H9 (cell line): ENCODE measurements around the gene SDK2. TPM values are rescaled to one million over a fixed set of nuclear protein-coding genes. Genes with fewer than 3 reads are reported as not detected.

Experiments used
- DNase-seq: peaks from one replicate; pipeline ENCODE4 v3.0.0-alpha.2; 2017
- H2AFZ ChIP-seq: one replicate; pipeline ENCODE4 v1.6.1; 2013; ENCODE audit warnings: mild to moderate bottlenecking, low read length, control low read depth, moderate library complexity
- H2AK5ac ChIP-seq: 2 replicates; pipeline ENCODE4 v1.6.1; 2013; ENCODE audit warnings: low read length, control low read depth, mixed read lengths; ENCODE audit not compliant: insufficient read length
- H2BK120ac ChIP-seq: one replicate; pipeline ENCODE4 v1.6.1; 2013; ENCODE audit warnings: low read depth, mild to moderate bottlenecking, low read length, control low read depth, inconsistent platforms; ENCODE audit not compliant: poor library complexity, severe bottlenecking
- H2BK12ac ChIP-seq: 2 replicates; pipeline ENCODE4 v1.6.1; 2013; ENCODE audit warnings: low read length, control low read depth, mixed read lengths, low read depth; ENCODE audit not compliant: insufficient read length
- H2BK15ac ChIP-seq: 2 replicates; pipeline ENCODE4 v1.6.1; 2013; ENCODE audit warnings: low read depth, low read length, control low read depth
- H2BK20ac ChIP-seq: one replicate; pipeline ENCODE4 v1.6.1; 2013; ENCODE audit warnings: low read depth, mild to moderate bottlenecking, low read length, control low read depth, inconsistent platforms; ENCODE audit not compliant: poor library complexity, severe bottlenecking
- H2BK5ac ChIP-seq: 2 replicates; pipeline ENCODE4 v1.6.1; 2013; ENCODE audit warnings: low read length, control low read depth, mixed read lengths; ENCODE audit not compliant: insufficient read length
- H3K14ac ChIP-seq: 2 replicates; pipeline ENCODE4 v1.6.1; 2013; ENCODE audit warnings: low read length, control low read depth; ENCODE audit not compliant: insufficient read depth
- H3K18ac ChIP-seq: 2 replicates; pipeline ENCODE4 v1.6.1; 2013; ENCODE audit warnings: low read depth, mild to moderate bottlenecking, mixed read lengths, low read length, control low read depth; ENCODE audit not compliant: insufficient read length
- H3K23ac ChIP-seq: 2 replicates; pipeline ENCODE4 v1.6.1; 2013; ENCODE audit warnings: low read length, control low read depth, mixed read lengths, low read depth; ENCODE audit not compliant: insufficient read length
- H3K23me2 ChIP-seq: 2 replicates; pipeline ENCODE4 v1.6.1; 2013; ENCODE audit warnings: low read depth, mild to moderate bottlenecking, mixed read lengths, low read length, control low read depth; ENCODE audit not compliant: insufficient read length, poor library complexity, severe bottlenecking
- H3K27ac ChIP-seq: 2 replicates; pipeline ENCODE4 v1.5.1; 2013; ENCODE audit warnings: low read length, control low read depth, mixed read lengths, low read depth; ENCODE audit not compliant: insufficient read length
- H3K27me3 ChIP-seq: 2 replicates; pipeline ENCODE4 v1.6.1; 2013; ENCODE audit warnings: low read length, control low read depth, inconsistent platforms; ENCODE audit not compliant: insufficient read depth
- H3K4ac ChIP-seq: 2 replicates; pipeline ENCODE4 v1.6.1; 2013; ENCODE audit warnings: low read depth, mild to moderate bottlenecking, control low read depth, inconsistent platforms, low read length, moderate library complexity
- H3K4me1 ChIP-seq: 2 replicates; pipeline ENCODE4 v1.6.1; 2013; ENCODE audit warnings: low read length, control low read depth, inconsistent platforms; ENCODE audit not compliant: insufficient read depth
- H3K4me2 ChIP-seq: 2 replicates; pipeline ENCODE4 v1.6.1; 2013; ENCODE audit warnings: low read length, control low read depth, mixed read lengths; ENCODE audit not compliant: insufficient read length, insufficient read depth
- H3K56ac ChIP-seq: 2 replicates; pipeline ENCODE4 v1.6.1; 2013; ENCODE audit warnings: low read depth, mild to moderate bottlenecking, mixed read lengths, low read length, control low read depth; ENCODE audit not compliant: insufficient read length
- H3K79me1 ChIP-seq: 2 replicates; pipeline ENCODE4 v1.6.1; 2013; ENCODE audit warnings: low read depth, mild to moderate bottlenecking, moderate library complexity, low read length, control low read depth, inconsistent platforms; ENCODE audit not compliant: insufficient read depth, poor library complexity, severe bottlenecking
- H3K79me2 ChIP-seq: 2 replicates; pipeline ENCODE4 v1.6.1; 2013; ENCODE audit warnings: low read length, control low read depth, inconsistent platforms; ENCODE audit not compliant: insufficient read depth
- H3K9ac ChIP-seq: 2 replicates; pipeline ENCODE4 v1.6.1; 2013; ENCODE audit warnings: low read length, control low read depth, mixed read lengths; ENCODE audit not compliant: insufficient read length; ENCODE audit errors: extremely low read depth
- H3K9me3 ChIP-seq: one replicate; pipeline ENCODE4 v1.6.1; 2013; ENCODE audit warnings: low read depth, low read length, inconsistent platforms; ENCODE audit not compliant: control insufficient read depth
- H3T11ph ChIP-seq: one replicate; pipeline ENCODE4 v1.6.1; 2013; ENCODE audit warnings: mild to moderate bottlenecking, low read length, control low read depth, inconsistent platforms
- H4K20me1 ChIP-seq: one replicate; pipeline ENCODE4 v1.6.1; 2013; ENCODE audit not compliant: control insufficient read depth, insufficient read length, insufficient read depth
- H4K5ac ChIP-seq: 2 replicates; pipeline ENCODE4 v1.6.1; 2013; ENCODE audit warnings: low read depth, mild to moderate bottlenecking, mixed read lengths, low read length, control low read depth; ENCODE audit not compliant: insufficient read length
- H4K8ac ChIP-seq: replicated peaks from 2 replicates; pipeline ENCODE4 v1.6.1; 2013; ENCODE audit warnings: low read length, control low read depth, mixed read lengths, low read depth; ENCODE audit not compliant: insufficient read length
- H4K91ac ChIP-seq: 2 replicates; pipeline ENCODE4 v1.6.1; 2013; ENCODE audit warnings: low read depth, mild to moderate bottlenecking, moderate library complexity, mixed read lengths, low read length, control low read depth; ENCODE audit not compliant: insufficient read length
- H3K27ac Mint-ChIP-seq, 3 experiments: 2 replicates in 2 of 3; 3 replicates in 1 of 3; pipeline ENCODE4 v1.8.0; 2020 to 2021; ENCODE audit warnings: mixed read lengths in 3 of 3, mild to moderate bottlenecking in 1 of 3, moderate library complexity in 1 of 3
- H3K27me3 Mint-ChIP-seq: 2 replicates; pipeline ENCODE4 v1.8.0; 2021; ENCODE audit warnings: low read depth, mild to moderate bottlenecking, moderate library complexity, mixed read lengths
- H3K36me3 Mint-ChIP-seq, 3 experiments: 2 replicates in 2 of 3; 3 replicates in 1 of 3; pipeline ENCODE4 v1.8.0; 2020 to 2021; ENCODE audit warnings: low read depth in 3 of 3, mixed read lengths in 3 of 3; ENCODE audit not compliant: insufficient read depth in 1 of 3
- H3K4me1 Mint-ChIP-seq, 2 experiments: 2 replicates each; pipeline ENCODE4 v1.8.0; 2020; ENCODE audit warnings: mixed read lengths in 2 of 2
- H3K4me3 Mint-ChIP-seq, 2 experiments: 2 replicates in 1 of 2; 3 replicates in 1 of 2; pipeline ENCODE4 v1.8.0; 2020 to 2021; ENCODE audit warnings: mild to moderate bottlenecking in 2 of 2, mixed read lengths in 2 of 2, moderate library complexity in 1 of 2
- H3K9me3 Mint-ChIP-seq, 2 experiments: 2 replicates in 1 of 2; 3 replicates in 1 of 2; pipeline ENCODE4 v1.8.0; 2020; ENCODE audit warnings: mild to moderate bottlenecking in 2 of 2, mixed read lengths in 2 of 2, moderate library complexity in 1 of 2
- CTCF ChIP-seq: fragments of 200-600 bp; sonication (generic); conservative IDR thresholded peaks from 3 replicates; pipeline ENCODE4 v1.8.0; 2021; ENCODE audit warnings: antibody characterized with exemption, mild to moderate bottlenecking
- WGBS: extraction: QIAGEN DNeasy Blood & Tissue Kit; methylation state at CpG from one replicate; pipeline ENCODE4 v1.1.7; 2013; ENCODE audit warnings: missing lambda C conversion rate, low lambda C conversion rate, mixed read lengths; ENCODE audit not compliant: insufficient read length; ENCODE audit errors: extremely low coverage; 5-methylcytosine and 5-hydroxymethylcytosine counted together
- total RNA-seq: library from RNA; stranded (reverse); gene quantifications from 2 replicates; pipeline ENCODE4 v1.2.1, GENCODE V29; 2021

The SDK2 gene
- total RNA-seq, 1 experiment from 2014 or later, result 9.1 TPM

DNA sequence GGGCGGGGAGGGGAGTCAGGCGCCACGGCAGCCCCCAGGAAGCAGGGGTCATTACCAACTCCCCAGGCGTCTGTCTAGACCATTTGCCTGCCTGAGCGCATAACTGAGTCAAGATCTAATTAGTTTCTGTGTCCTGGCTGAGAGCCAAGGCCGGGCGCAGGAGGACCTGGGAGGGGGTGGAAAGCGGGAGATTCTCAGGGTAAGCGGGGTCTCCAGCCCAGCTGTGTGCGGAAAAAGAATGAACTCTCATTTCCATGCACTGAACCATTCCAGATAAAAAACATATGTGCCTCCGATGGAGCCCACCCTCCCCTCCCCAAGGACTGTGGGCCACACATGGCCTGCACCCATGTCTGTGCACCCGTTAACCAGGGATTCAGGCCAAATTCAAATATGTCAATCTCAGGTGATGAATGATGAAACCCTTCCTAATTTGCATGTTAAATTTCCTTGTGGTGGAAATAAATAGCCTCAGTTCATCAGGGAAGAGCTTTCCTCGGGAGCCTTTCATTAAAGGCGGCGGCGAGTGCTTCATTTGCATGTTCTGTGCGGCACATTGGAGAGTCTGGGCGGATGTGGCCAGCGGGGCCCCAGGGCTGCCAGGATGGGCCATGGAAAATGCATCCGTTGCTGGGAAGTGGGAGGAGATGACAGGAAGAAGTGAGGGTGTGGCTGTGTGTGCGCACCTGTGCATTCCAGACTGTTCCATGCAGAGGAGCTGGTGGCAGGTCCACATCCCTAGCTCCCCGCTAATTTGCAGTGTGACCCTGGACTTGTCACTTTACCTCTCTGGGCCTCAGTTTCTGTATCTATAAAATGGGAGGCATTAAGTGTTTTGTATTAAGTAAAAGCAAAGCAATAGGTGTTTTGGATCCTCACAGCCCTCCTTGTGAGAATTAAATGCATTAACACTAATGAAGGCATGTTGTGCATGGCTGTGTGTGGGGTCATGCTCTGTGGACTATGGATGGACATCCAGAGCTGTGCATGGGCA, 151.1 kb downstream of the SDK2 start:
- H3K4me1 Mint-ChIP-seq, result peaks cover 36 to 47% of the 10 kb centered on the region in 2 experiments

More for the DNA sequence above, 151.1 kb downstream of the SDK2 start:
- Histone ChIP-seq H3K18ac (no peak overlapping the region), H4K8ac (no peak overlapping the region), H4K91ac (no peak overlapping the region), H3K79me1 (no peaks in the 10 kb centered on the region), H2BK15ac (no peak overlapping the region), H3K79me2 (no peaks in the 10 kb centered on the region), H2AK5ac (no peak overlapping the region), H3K56ac (no peak overlapping the region), H3K9ac (no peak overlapping the region), H3K4me1 (no peaks in the 10 kb centered on the region; the same call in 1 of the 2 replicates), H3T11ph (no peak overlapping the region), H4K20me1 (peaks cover 2% of the 10 kb centered on the region), H3K23me2 (no peaks in the 10 kb centered on the region), H2BK120ac (no peak overlapping the region), H3K4me2 (no peak overlapping the region), H2BK5ac (no peak overlapping the region), H3K9me3 (no peaks in the 10 kb centered on the region), H2AFZ (no peak overlapping the region), H3K23ac (no peak overlapping the region), H3K4ac (no peak overlapping the region), H4K5ac (no peak overlapping the region), H3K27ac (no peak overlapping the region), H3K27me3 (no peaks in the 10 kb centered on the region), H3K14ac (no peak overlapping the region), H2BK20ac (no peak overlapping the region), H2BK12ac (no peak overlapping the region)
- TF ChIP-seq CTCF, result no peak
- Mint-ChIP-seq H3K27ac (peak overlapping the region; percentile 9 to 53 (median 34); a peak in 4 of 7 replicates), H3K36me3 (no peaks in the 10 kb centered on the region), H3K9me3 (no peaks in the 10 kb centered on the region), H3K27me3 (peaks cover 3% of the 10 kb centered on the region), H3K4me3 (peak overlapping the region in 1 of 2 experiments; percentile 6; a peak in 3 of 5 replicates)
- peak; percentile 86 for DNase-seq
- WGBS, result no CpG with 5 or more reads among the region's 22 CpGs
